ENCODE data around the gene LMF2.
"Not testable (repeated sequence)": the region's sequence is repeated elsewhere in the genome, so short reads cannot be mapped to it uniquely, and the experiment has no call there.

The LMF2 gene

GRCh38 chr22:50533856-50534711 lies 26.6 kb upstream of the LMF2 start:
- not testable (repeated sequence) for DNase-seq

- DNase-seq, result no peak
Measured at GRCh38 chr22:50532824-50533796, 25.6 kb upstream of the LMF2 start.

GRCh38 chr22:50531962-50532674 lies 24.6 kb upstream of the LMF2 start:
- no peak for DNase-seq

GRCh38 chr22:50531546-50531961 lies 24.1 kb upstream of the LMF2 start:
- no peak for DNase-seq

DNA sequence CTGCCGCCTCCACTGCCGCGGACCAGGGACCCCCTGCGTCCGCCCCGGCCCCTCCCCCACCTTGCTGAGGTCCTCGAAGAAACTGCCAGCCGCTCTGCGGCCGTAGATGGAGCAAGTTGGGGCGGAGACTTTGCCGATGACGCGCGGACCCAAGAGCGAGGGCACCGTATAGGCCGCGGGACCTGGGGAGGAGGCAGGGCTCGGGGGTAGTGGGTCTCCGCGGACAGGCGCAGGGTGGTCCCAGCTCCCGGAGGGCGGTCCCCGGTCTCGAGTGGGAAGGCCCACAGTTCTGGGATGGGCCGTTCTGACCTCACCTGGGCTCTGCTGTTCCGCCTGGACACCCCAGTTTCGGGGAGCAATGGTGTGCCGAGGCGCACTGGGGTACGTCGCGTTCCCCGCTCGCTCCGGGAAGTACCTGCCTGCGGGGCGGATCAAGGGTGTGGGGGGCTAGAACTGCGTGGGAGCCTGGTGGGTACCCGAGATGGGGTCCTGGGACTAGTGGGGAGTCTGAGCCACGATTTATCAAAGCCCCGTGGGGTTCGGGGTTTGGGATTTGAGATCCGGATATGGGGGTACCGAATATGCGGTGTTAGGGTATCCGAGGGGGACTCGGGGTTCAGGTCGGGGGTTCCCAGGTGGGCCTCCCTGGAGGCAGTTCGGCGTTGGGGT lies 23.5 kb upstream of the LMF2 start:
- DNase-seq, result no peak

DNA sequence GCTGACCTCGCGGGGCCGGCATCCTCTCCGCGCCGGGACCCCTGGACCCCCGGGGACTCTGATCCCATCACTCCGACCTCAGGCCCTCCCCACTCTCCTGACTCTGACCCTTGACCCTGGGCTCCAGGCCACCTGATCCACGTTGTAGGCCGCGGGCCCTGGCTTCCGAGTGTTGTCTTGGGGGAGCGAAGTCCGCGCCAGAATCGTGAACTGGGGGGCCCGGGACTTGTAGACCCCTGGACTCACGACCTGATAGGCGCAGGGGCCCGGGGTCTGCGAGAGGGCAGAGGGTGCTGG lies 23.0 kb upstream of the LMF2 start:
- DNase-seq, result no peak

DNA sequence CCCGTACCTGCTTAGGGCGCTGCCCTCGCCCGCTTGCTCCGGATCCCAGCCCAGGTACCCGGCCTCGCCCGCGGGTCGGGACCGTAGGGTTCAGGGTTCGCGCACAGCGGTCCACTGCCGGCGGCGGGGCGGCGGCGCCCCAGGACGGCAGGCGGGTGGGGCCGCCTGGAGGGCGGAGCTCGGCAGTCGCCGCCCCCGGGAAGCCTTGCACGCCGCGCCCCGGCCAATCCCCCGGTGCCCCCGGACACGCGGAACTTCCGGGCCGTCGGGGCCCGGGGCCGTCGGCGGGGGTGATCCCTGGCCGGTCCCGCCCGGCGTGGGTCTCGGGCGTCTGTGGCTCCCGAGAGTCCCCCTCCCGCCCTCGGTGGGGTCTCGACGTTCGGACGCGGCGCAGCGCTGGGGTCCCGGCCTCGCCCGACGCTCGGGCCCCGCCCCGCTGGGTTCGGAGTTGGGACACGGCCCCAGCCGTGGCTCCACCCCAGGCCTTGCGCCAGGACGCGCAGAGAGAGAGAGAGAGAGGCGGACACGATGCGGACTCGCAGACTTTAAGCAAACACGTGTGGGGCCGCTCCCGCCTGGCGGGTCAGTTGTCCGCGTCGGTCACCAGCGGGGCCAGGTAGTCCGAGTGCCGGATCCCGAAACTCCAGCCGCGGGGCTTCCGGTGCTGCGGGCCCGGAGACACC lies 22.5 kb upstream of the LMF2 start, which contains the start of gene TYMP:
Gene TYMP (minus strand): TSS at position 116 of the 683 bp plus-strand sequence. CDS start 303 bp downstream, outside the sequence.
- no peak for DNase-seq

GRCh38 chr22:50529416-50529896 lies 22.0 kb upstream of the LMF2 start:
- DNase-seq, result no peak

GRCh38 chr22:50528682-50529415 lies 21.3 kb upstream of the LMF2 start:
- DNase-seq, result no peak

DNA sequence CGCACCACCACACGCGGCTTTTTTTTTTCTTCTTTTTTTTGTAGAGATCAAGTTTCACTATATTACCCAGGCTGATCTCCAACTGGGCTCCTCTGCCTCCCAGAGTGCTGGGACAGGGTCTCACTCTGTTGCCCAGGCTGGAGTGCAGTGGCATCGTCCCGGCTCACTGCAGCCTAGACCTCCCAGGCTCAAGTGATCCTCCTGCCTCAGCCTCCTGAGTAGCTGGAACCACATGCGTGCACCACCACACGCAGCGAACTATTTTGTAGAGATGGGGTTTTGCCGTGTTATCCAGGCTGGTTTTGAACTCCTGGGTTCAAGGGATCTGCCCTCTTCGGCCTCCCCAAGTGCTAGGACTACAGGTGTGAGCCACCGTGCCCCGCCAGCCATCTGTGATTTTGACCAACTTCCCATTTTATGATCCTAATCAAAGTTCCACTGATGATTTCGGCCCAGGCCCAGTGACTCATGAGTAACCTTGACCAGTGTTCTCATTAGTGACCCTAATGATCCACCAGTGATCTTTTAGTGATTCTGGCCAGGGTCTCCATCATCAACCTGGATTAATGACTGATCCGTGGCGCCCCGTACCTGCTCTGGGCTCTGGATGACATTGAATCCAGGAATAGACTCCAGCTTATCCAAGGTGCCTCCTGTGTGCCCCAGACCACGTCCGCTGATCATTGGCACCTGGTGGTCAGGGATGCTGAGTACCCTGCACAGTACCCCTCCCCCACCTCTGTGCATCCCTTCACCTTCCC lies 20.6 kb upstream of the LMF2 start:
- DNase-seq, result no peak

GRCh38 chr22:50526834-50527801 lies 19.6 kb upstream of the LMF2 start:
- no peak for DNase-seq

- DNase-seq, result peak; percentile 6
Measured at GRCh38 chr22:50526108-50526833, 18.8 kb upstream of the LMF2 start.

DNA sequence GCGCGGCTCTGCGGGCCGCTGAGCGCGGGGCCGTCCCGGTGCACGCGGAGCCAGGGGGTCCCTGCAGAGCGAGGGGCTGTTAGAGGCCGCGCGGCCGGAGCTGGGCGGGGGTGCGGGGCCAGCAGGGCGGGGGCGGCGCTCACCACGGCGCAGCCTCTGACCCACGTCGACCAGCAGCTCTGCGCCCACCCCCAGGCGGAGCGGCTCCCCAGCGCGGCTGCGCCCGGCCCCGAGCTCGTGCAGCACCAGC lies 18.3 kb upstream of the LMF2 start:
- no peak for DNase-seq

- peak; percentile 74 for DNase-seq
Measured at GRCh38 chr22:50525104-50525857, 17.8 kb upstream of the LMF2 start, which contains the start of gene SCO2. TSS of gene SCO2 (minus strand) at chr22:50525598. CDS start at chr22:50524411, 1,187 bp downstream.

- DNase-seq, result no peak
Measured at GRCh38 chr22:50524676-50525103, 17.2 kb upstream of the LMF2 start.

DNA sequence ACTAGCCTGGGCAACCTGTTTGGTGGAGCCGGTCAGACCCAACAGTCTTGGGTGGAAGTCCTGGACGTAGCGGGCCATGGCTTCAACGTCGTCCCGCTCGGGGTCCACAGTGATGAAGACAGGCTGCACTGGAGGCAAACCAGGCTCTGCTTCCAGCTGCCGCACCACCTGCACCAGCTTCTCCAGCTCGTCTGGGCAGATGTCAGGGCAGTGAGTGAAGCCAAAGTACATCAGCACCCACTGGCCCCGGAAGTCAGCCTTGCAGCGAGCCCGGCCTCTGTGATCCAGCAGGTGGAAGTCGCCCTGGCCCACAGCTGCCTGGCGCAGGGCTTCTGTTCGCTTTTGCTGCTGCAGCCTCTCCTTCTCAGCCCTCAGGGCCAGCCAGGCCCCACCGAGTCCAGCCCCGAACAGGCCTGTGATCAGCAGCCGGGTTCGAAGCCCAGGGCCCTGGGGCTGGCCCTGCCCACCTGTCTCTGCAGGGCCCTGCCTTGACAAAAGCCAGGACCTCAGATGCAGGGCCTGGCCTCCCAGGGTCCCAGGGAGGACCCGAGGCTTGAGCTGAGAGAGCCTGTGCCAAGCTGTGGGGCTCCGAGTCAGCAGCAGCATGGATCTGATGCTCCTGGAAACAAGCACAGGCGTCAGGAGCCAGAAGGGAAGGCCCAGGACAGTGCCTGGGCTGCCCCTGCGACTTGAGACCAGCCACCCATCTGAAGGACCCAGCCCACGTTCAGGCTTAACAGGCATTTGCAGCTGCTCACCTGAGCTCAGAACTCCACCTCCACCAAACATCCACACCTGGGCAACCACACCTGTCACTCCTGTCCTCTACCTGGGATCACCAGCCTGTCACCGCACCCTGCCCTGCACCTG lies 16.5 kb upstream of the LMF2 start:
- no peak for DNase-seq

- no peak for DNase-seq
Measured at GRCh38 chr22:50523458-50523805, 15.9 kb upstream of the LMF2 start.
